ENCODE data around the gene IFRD1. TPM values are rescaled to one million over a fixed set of nuclear protein-coding genes. Genes with fewer than 3 reads are reported as not detected.
A peak's percentile ranks its signal among the peaks of the same experiment; 100 is the strongest.

Gene IFRD1
- total and polyA plus RNA-seq, 4 donors, result 37.2 to 98.2 (median 40.7) TPM

DNA sequence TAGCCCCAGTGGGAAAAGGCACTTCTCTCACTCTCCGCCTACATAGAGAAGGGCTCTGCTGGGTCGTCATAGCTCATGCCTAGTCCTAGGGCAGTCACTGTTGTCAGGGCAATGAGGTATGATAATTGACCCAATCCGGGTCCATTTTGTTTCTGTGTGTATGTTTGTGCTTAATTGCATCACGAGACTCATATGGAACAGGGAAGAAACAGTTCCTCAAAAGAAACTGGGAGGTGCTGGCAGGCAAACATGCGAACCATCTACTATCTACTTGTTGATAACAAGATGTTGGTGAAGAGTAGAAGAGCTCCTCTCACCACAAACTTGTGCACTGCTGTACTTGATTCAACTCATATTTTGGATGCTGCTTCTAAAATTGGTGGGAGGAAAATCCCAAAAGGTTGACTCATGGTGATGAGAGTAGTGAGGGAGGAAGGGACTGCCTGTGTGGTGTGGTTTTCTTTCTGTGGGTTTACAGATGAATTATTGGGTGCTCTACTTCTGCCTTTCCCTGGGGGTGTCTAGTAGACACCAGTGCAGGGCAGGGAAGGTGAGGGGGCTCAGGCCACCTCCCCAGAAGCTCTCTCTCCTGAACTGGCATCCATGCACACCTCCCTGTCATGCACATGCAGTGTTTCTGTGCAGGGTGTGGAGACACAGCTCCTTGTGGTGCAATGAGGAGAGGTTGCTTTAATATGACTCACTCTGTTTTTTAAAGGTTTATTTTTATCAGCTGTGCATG is 59.9 kb downstream of the IFRD1 start:
- H3K9ac ChIP-seq (ENCODE audit: insufficient read depth in 1 of 2, low read length in 2 of 2), result no peak overlapping the region
- no peaks in the 10 kb centered on the region for H3K9me3 ChIP-seq (ENCODE audit: control insufficient read depth in 4 of 4, insufficient read depth in 3 of 4, low read length in 3 of 4)
- 69 to 74% methylated on average over 5 of the region's 5 CpGs for WGBS, 2 donors

DNA sequence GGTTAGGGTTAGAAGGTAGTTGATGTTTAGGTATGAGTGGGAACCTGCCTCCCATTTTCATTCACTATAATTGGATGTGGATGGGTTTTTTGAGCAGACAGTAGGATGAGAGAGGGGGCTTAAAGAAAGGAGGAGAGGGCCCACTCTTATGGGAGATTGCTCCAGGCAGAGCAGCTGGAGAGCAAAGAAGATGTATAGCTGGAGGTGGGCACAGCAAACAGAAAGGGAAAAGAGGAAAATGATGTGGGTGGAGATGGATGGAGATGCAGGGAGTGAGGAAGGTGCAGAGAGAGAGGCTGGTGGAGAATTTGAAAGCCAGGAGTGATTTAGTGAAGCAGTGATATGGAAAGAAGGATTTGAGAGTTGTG is 60.5 kb downstream of the IFRD1 start:
- ATAC-seq (ENCODE audit: insufficient read depth, low FRiP score) (no peak), DNase-seq (no peak)
- Histone ChIP-seq H3K27ac (ENCODE audit: low read depth in 1 of 2, low read length in 1 of 2) (no peak overlapping the region), H3K9ac (ENCODE audit: insufficient read depth in 1 of 2, low read length in 2 of 2) (no peak overlapping the region), H3K4me1 (ENCODE audit: control insufficient read depth in 5 of 5, insufficient read depth in 5 of 5, low read length in 5 of 5) (no peaks in the 10 kb centered on the region), H3K36me3 (ENCODE audit: control insufficient read depth in 4 of 4, insufficient read depth in 4 of 4, low read length in 4 of 4) (no peaks in the 10 kb centered on the region), H3K27me3 (ENCODE audit: control insufficient read depth in 3 of 3, insufficient read depth in 3 of 3, low read length in 2 of 3) (no peaks in the 10 kb centered on the region), H3K9me3 (ENCODE audit: control insufficient read depth in 4 of 4, insufficient read depth in 3 of 4, low read length in 3 of 4) (no peaks in the 10 kb centered on the region), H3K4me3 (no peak overlapping the region)
- TF ChIP-seq, protein P1, sequence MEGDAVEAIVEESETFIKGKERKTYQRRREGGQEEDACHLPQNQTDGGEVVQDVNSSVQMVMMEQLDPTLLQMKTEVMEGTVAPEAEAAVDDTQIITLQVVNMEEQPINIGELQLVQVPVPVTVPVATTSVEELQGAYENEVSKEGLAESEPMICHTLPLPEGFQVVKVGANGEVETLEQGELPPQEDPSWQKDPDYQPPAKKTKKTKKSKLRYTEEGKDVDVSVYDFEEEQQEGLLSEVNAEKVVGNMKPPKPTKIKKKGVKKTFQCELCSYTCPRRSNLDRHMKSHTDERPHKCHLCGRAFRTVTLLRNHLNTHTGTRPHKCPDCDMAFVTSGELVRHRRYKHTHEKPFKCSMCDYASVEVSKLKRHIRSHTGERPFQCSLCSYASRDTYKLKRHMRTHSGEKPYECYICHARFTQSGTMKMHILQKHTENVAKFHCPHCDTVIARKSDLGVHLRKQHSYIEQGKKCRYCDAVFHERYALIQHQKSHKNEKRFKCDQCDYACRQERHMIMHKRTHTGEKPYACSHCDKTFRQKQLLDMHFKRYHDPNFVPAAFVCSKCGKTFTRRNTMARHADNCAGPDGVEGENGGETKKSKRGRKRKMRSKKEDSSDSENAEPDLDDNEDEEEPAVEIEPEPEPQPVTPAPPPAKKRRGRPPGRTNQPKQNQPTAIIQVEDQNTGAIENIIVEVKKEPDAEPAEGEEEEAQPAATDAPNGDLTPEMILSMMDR (IDR thresholded peaks at IDR 0.05; ENCODE audit: control extremely low read depth, extremely low read depth), result no peak

More for the DNA sequence above, 59.9 kb downstream of the IFRD1 start:
- no peak overlapping the region for H3K27ac ChIP-seq (ENCODE audit: low read depth in 1 of 2, low read length in 1 of 2)
- no peaks in the 10 kb centered on the region for H3K4me1 ChIP-seq (ENCODE audit: control insufficient read depth in 5 of 5, insufficient read depth in 5 of 5, low read length in 5 of 5)
- H3K4me3 ChIP-seq, result no peak overlapping the region
- ATAC-seq (ENCODE audit: insufficient read depth, low FRiP score) (peak; percentile 29), DNase-seq (no peak)
- H3K27me3 ChIP-seq (ENCODE audit: control insufficient read depth in 3 of 3, insufficient read depth in 3 of 3, low read length in 2 of 3), result no peaks in the 10 kb centered on the region
- no peaks in the 10 kb centered on the region for H3K36me3 ChIP-seq (ENCODE audit: control insufficient read depth in 4 of 4, insufficient read depth in 4 of 4, low read length in 4 of 4)
- TF ChIP-seq, protein P1 (IDR thresholded peaks at IDR 0.05; ENCODE audit: control extremely low read depth, extremely low read depth), result no peak

DNA sequence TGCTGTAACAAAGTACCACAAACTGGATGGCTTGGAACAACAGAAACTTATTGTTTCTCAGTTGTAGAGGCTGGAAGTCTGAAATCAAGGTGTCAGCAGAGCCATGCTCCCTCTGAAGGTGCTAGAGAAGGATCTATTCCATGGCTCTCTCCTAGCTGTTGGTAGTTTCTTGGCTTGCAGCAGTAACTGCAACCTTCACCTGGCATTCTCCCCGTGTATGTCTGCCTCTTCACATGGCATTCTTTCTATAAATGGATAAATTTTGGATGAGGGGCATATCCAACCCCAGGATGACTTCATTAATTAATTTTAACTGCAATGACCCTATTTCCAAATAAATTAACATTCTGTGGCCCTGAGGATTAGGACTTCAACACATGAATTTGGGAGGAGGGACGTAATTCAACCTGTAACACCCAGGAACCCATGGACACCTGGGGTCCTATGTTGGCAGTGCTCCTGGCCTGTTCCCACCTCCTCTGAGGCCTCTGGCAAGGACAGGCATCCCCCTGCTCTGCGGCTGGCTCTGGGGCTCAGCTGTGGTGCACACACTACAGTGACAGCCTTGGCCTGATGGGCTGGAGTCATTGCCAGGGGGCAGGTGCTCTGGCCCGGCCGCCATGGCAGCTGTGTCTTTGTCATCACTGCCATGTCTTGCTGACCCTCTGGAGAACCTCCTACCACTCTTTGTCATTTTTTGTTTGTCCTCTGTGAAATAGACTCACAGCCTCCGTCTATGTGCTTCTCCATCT is 61.4 kb downstream of the IFRD1 start:
- H3K9ac ChIP-seq (ENCODE audit: insufficient read depth in 1 of 2, low read length in 2 of 2), result no peak overlapping the region
- no peak overlapping the region for H3K4me3 ChIP-seq
- H3K36me3 ChIP-seq (ENCODE audit: control insufficient read depth in 4 of 4, insufficient read depth in 4 of 4, low read length in 4 of 4), result no peaks in the 10 kb centered on the region
- H3K9me3 ChIP-seq (ENCODE audit: control insufficient read depth in 4 of 4, insufficient read depth in 3 of 4, low read length in 3 of 4), result no peaks in the 10 kb centered on the region
- H3K27me3 ChIP-seq (ENCODE audit: control insufficient read depth in 3 of 3, insufficient read depth in 3 of 3, low read length in 2 of 3), result no peaks in the 10 kb centered on the region
- no peaks in the 10 kb centered on the region for H3K4me1 ChIP-seq (ENCODE audit: control insufficient read depth in 5 of 5, insufficient read depth in 5 of 5, low read length in 5 of 5)
- TF ChIP-seq, protein P1 (IDR thresholded peaks at IDR 0.05; ENCODE audit: control extremely low read depth, extremely low read depth), result no peak
- ATAC-seq (ENCODE audit: insufficient read depth, low FRiP score), result no peak
- H3K27ac ChIP-seq (ENCODE audit: low read depth in 1 of 2, low read length in 1 of 2), result no peak overlapping the region
- no peak for DNase-seq
- 89 to 93% methylated on average over 6 of the region's 6 CpGs for WGBS, 2 donors

All from lung (tissue), 12 donors.